K562 (cell line): ENCODE data around the gene IL4I1. TPM values are rescaled to one million over a fixed set of nuclear protein-coding genes. Genes with fewer than 3 reads are reported as not detected.

Source experiments
- CHD2 ChIP-seq: IDR thresholded peaks from 2 replicates; pipeline ENCODE4 v1.6.1; 2011; ENCODE audit warnings: low read depth, low read length
- HEY1 ChIP-seq: fragments of 250-450 bp; sonication (Bioruptor Pico); IDR thresholded peaks from 2 replicates; pipeline ENCODE4 v1.5.0; 2020; ENCODE audit warnings: mild to moderate bottlenecking, moderate library complexity, borderline replicate concordance
- HNRNPL ChIP-seq: fragments of 200-400 bp; formaldehyde crosslinking; IDR thresholded peaks from 2 replicates; pipeline ENCODE4 v1.6.1; 2017; ENCODE audit warnings: low read depth, mild to moderate bottlenecking, low read length
- L3MBTL2 ChIP-seq: fragments of 450-650 bp; IDR thresholded peaks from 2 replicates; pipeline ENCODE4 v1.6.1; 2016; ENCODE audit warnings: mild to moderate bottlenecking, moderate library complexity
- MEF2D ChIP-seq: conservative IDR thresholded peaks from 2 replicates; pipeline ENCODE4 v1.6.1; 2016; ENCODE audit warnings: low read depth, missing genetic modification characterization, missing compliant biosample characterization
- PRDM10 ChIP-seq: fragments of 450-650 bp; IDR thresholded peaks from 2 replicates; pipeline ENCODE4 v1.6.1; 2018; ENCODE audit not compliant: partially characterized antibody
- SAFB ChIP-seq: fragments of 200-400 bp; formaldehyde crosslinking; IDR thresholded peaks from 2 replicates; pipeline ENCODE4 v1.6.1; 2017; ENCODE audit warnings: low read depth, low read length, borderline replicate concordance
- TARDBP ChIP-seq: fragments of 450-650 bp; IDR thresholded peaks from 2 replicates; pipeline ENCODE4 v1.6.1; 2016
- ZNF143 ChIP-seq: sonication (generic); formaldehyde crosslinking; IDR thresholded peaks from 2 replicates; pipeline ENCODE4 v1.9.0; 2022; ENCODE audit warnings: mild to moderate bottlenecking, missing genetic modification reagents
- ZNF407 ChIP-seq: fragments of 450-650 bp; IDR thresholded peaks from 2 replicates; pipeline ENCODE4 v1.6.1; 2016; ENCODE audit warnings: low read depth
- ZNF584 ChIP-seq: fragments of 200-800 bp; sonication (Bioruptor generic); IDR thresholded peaks from 2 replicates; pipeline ENCODE4 v1.6.1; 2016; ENCODE audit warnings: low read depth, mild to moderate bottlenecking, missing genetic modification characterization, missing compliant biosample characterization
- polyA plus RNA-seq, 8 experiments: library from polyadenylated mRNA; depleted of rRNA in 4 of 8; stranded (reverse) in 5 of 8; unstranded in 3 of 8; fragments of >200 nt; fragmentation: Nextera tagmentation in 2 of 8; fragmentation: Illumina TruSeq in 1 of 8; extraction: Ambion mirVana in 2 of 8; extraction: Trizol in 1 of 8; gene quantifications; 2 replicates each; pipeline versions ENCODE4 v1.2.1 to v1.2.3, GENCODE V29; 2011 to 2014; ENCODE audit warnings: inconsistent platforms in 1 of 8, missing spikeins in 1 of 8
- total RNA-seq, 7 experiments: library from RNA; depleted of rRNA in 6 of 7; stranded (reverse); fragments of >200 nt in 6 of 7; fragmentation: Illumina TruSeq in 2 of 7; extraction: Trizol in 2 of 7; gene quantifications; 2 replicates each; pipeline versions ENCODE4 v1.2.1 to v1.2.3, GENCODE V29; 2011 to 2021; ENCODE audit warnings: low replicate concordance in 1 of 7
- TF ChIP-seq, protein P1 (sequence below): sonication (generic); formaldehyde crosslinking; IDR thresholded peaks from 2 replicates; pipeline ENCODE4 v1.5.0; 2020; ENCODE audit warnings: missing genetic modification reagents
- TF ChIP-seq, protein P2 (sequence below), 2 experiments: fragments of 450-650 bp in 1 of 2; sonication (generic) in 1 of 2; formaldehyde crosslinking; conservative IDR thresholded peaks; 2 replicates each; pipeline versions ENCODE4 v1.4.0 to v1.8.1; 2020 to 2022; ENCODE audit warnings: mild to moderate bottlenecking in 1 of 2, missing genetic modification reagents in 1 of 2

The IL4I1 gene
- total and polyA plus RNA-seq, 9 of the 15 experiments (the other 6 are each of a cell fraction or from before 2014, with no cell fraction given), result 0.06 to 0.95 (median 0.43) TPM; not detected in 2

GRCh38 chr19:49850487-49851342 lies 46.0 kb downstream of the IL4I1 start, which contains the start of gene PTOV1 (continued):
- TF ChIP-seq PRDM10 (peak; percentile 99), ZNF584 (CRISPR knock-in tag) (no peak), HNRNPL (0 out of 2 replicates have a peak, but pooled peaks have one; percentile 57), TARDBP (peak; percentile 87; the same call in 1 of the 2 replicates), ZNF143 (CRISPR knock-in tag) (peak; percentile 88), MEF2D (no peak), SAFB (peak; percentile 24; the same call in 1 of the 2 replicates), HEY1 (CRISPR knock-in tag) (no peak), ZNF407 (no peak), L3MBTL2 (peak; percentile 74), CHD2 (peak; percentile 39; the same call in 1 of the 2 replicates)
- TF ChIP-seq, protein P1, sequence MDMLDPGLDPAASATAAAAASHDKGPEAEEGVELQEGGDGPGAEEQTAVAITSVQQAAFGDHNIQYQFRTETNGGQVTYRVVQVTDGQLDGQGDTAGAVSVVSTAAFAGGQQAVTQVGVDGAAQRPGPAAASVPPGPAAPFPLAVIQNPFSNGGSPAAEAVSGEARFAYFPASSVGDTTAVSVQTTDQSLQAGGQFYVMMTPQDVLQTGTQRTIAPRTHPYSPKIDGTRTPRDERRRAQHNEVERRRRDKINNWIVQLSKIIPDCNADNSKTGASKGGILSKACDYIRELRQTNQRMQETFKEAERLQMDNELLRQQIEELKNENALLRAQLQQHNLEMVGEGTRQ (CRISPR knock-in tag), result no peak
- TF ChIP-seq, protein P2, sequence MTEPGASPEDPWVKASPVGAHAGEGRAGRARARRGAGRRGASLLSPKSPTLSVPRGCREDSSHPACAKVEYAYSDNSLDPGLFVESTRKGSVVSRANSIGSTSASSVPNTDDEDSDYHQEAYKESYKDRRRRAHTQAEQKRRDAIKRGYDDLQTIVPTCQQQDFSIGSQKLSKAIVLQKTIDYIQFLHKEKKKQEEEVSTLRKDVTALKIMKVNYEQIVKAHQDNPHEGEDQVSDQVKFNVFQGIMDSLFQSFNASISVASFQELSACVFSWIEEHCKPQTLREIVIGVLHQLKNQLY (CRISPR knock-in tag; conservative IDR thresholded peaks at IDR 0.05), result 0 out of 4 replicates have a peak, but pooled peaks of 1 of the 2 experiments have one; percentile 36
